Measurements from ENCODE around the gene C1R.

C1R gene

GRCh38 chr12:7090222-7090998, 1.8 kb downstream of the C1R start:
- Histone ChIP-seq H3K9me2 (replicated peaks; ENCODE audit: control insufficient read depth, low read length) (no peaks in the 10 kb centered on the region), H3K4me3 (ENCODE audit: low read length) (no peak overlapping the region), H3K36me3 (ENCODE audit: control insufficient read depth, low read length) (no peaks in the 10 kb centered on the region), H3F3A (ENCODE audit: control insufficient read depth, insufficient read depth) (no peaks in the 10 kb centered on the region), H3K4me1 (ENCODE audit: control insufficient read depth, low read length) (no peaks in the 10 kb centered on the region), H4K20me1 (ENCODE audit: control insufficient read depth, insufficient read depth, low read depth, low read length) (no peaks in the 10 kb centered on the region), H3K79me2 (ENCODE audit: control insufficient read depth, low read length) (no peaks in the 10 kb centered on the region), H3K27ac (ENCODE audit: low read depth, low read length) (no peak overlapping the region), H3K4me2 (ENCODE audit: low read length) (no peak overlapping the region), H3K27me3 (ENCODE audit: control insufficient read depth, low read length) (peaks cover 43% of the 10 kb centered on the region), H3K9me3 (ENCODE audit: control insufficient read depth, insufficient read depth, low read length) (no peaks in the 10 kb centered on the region; the same call in 1 of the 2 replicates)
- TF ChIP-seq EZH2phosphoT487 (IDR thresholded peaks at IDR 0.05; ENCODE audit: borderline replicate concordance, low read length): no peak
- TF ChIP-seq CTCF (IDR thresholded peaks at IDR 0.05; ENCODE audit: low read depth, low read length, poor library complexity, severe bottlenecking): no peak

- Histone ChIP-seq H3K4me2 (ENCODE audit: low read length) (no peak overlapping the region), H3K79me2 (ENCODE audit: control insufficient read depth, low read length) (no peaks in the 10 kb centered on the region), H3K4me1 (ENCODE audit: control insufficient read depth, low read length) (no peaks in the 10 kb centered on the region), H4K20me1 (ENCODE audit: control insufficient read depth, insufficient read depth, low read depth, low read length) (no peaks in the 10 kb centered on the region), H3K9me2 (replicated peaks; ENCODE audit: control insufficient read depth, low read length) (no peaks in the 10 kb centered on the region), H3K27me3 (ENCODE audit: control insufficient read depth, low read length) (peaks cover 43% of the 10 kb centered on the region), H3K9me3 (ENCODE audit: control insufficient read depth, insufficient read depth, low read length) (peaks cover 8% of the 10 kb centered on the region; the same call in 1 of the 2 replicates), H3K4me3 (ENCODE audit: low read length) (no peak overlapping the region), H3F3A (ENCODE audit: control insufficient read depth, insufficient read depth) (no peaks in the 10 kb centered on the region), H3K27ac (ENCODE audit: low read depth, low read length) (no peak overlapping the region), H3K36me3 (ENCODE audit: control insufficient read depth, low read length) (no peaks in the 10 kb centered on the region)
- TF ChIP-seq CTCF (IDR thresholded peaks at IDR 0.05; ENCODE audit: low read depth, low read length, poor library complexity, severe bottlenecking): no peak
- TF ChIP-seq EZH2phosphoT487 (IDR thresholded peaks at IDR 0.05; ENCODE audit: borderline replicate concordance, low read length): no peak
Measured at GRCh38 chr12:7089196-7089871, 2.9 kb downstream of the C1R start.

GRCh38 chr12:7083125-7083524, 9.1 kb downstream of the C1R start:
- Histone ChIP-seq H3K79me2 (ENCODE audit: control insufficient read depth, low read length) (no peaks in the 10 kb centered on the region), H3K4me1 (ENCODE audit: control insufficient read depth, low read length) (no peaks in the 10 kb centered on the region), H3K9me3 (ENCODE audit: control insufficient read depth, insufficient read depth, low read length) (peaks cover 11% of the 10 kb centered on the region; the same call in 1 of the 2 replicates), H4K20me1 (ENCODE audit: control insufficient read depth, insufficient read depth, low read depth, low read length) (no peaks in the 10 kb centered on the region), H3K36me3 (ENCODE audit: control insufficient read depth, low read length) (no peaks in the 10 kb centered on the region), H3K27me3 (ENCODE audit: control insufficient read depth, low read length) (peaks cover 3% of the 10 kb centered on the region), H3K4me2 (ENCODE audit: low read length) (no peak overlapping the region), H3K27ac (ENCODE audit: low read depth, low read length) (no peak overlapping the region), H3K4me3 (ENCODE audit: low read length) (no peak overlapping the region), H3F3A (ENCODE audit: control insufficient read depth, insufficient read depth) (no peaks in the 10 kb centered on the region), H3K9me2 (replicated peaks; ENCODE audit: control insufficient read depth, low read length) (no peaks in the 10 kb centered on the region)
- no peak for TF ChIP-seq EZH2phosphoT487 (IDR thresholded peaks at IDR 0.05; ENCODE audit: borderline replicate concordance, low read length)
- no peak for TF ChIP-seq CTCF (IDR thresholded peaks at IDR 0.05; ENCODE audit: low read depth, low read length, poor library complexity, severe bottlenecking)

All from DOHH2 (cell line).